Epithelial cell of prostate (primary cell): ENCODE results near the gene AMOTL1.

Experiments
- DNase-seq: peaks from one replicate; pipeline ENCODE4 v3.0.0-alpha.2; 2011; ENCODE audit warnings: low read depth, low spot score
- H3K27ac ChIP-seq: fragments of 450-650 bp; 2 replicates; pipeline ENCODE4 v1.5.1; 2017; ENCODE audit warnings: mild to moderate bottlenecking

The AMOTL1 gene

GRCh38 chr11:94814272-94814976 is 46.3 kb downstream of the AMOTL1 start:
- DNase-seq, result no peak

GRCh38 chr11:94815705-94816344 is 47.7 kb downstream of the AMOTL1 start:
- DNase-seq, result no peak
- no peak overlapping the region for H3K27ac ChIP-seq

More at GRCh38 chr11:94814272-94814976, 46.3 kb downstream of the AMOTL1 start:
- H3K27ac ChIP-seq, result no peak overlapping the region

GRCh38 chr11:94820480-94820879 is 52.3 kb downstream of the AMOTL1 start:
- H3K27ac ChIP-seq, result peak overlapping the region; percentile 11
- no peak for DNase-seq

GRCh38 chr11:94821439-94821838 is 53.3 kb downstream of the AMOTL1 start:
- no peak for DNase-seq
- no peak overlapping the region for H3K27ac ChIP-seq

GRCh38 chr11:94822080-94822479 is 53.9 kb downstream of the AMOTL1 start:
- DNase-seq, result no peak

GRCh38 chr11:94823102-94823732 is 55.1 kb downstream of the AMOTL1 start:
- no peak for DNase-seq
- peak overlapping the region; percentile 5 for H3K27ac ChIP-seq

More at GRCh38 chr11:94822080-94822479, 53.9 kb downstream of the AMOTL1 start:
- no peak overlapping the region for H3K27ac ChIP-seq

- H3K27ac ChIP-seq, result no peak overlapping the region
- DNase-seq, result no peak
These were observed 56.9 kb downstream of the AMOTL1 start for GRCh38 chr11:94825031-94825430.

- DNase-seq, result no peak
These were observed 57.3 kb downstream of the AMOTL1 start for GRCh38 chr11:94825481-94825880.

GRCh38 chr11:94826415-94826814 is 58.3 kb downstream of the AMOTL1 start:
- no peak overlapping the region for H3K27ac ChIP-seq
- DNase-seq, result no peak

More at GRCh38 chr11:94825481-94825880, 57.3 kb downstream of the AMOTL1 start:
- H3K27ac ChIP-seq, result peak overlapping the region; percentile 7

GRCh38 chr11:94828088-94828487 is 59.9 kb downstream of the AMOTL1 start:
- H3K27ac ChIP-seq, result no peak overlapping the region
- no peak for DNase-seq

GRCh38 chr11:94830722-94831510 is 62.8 kb downstream of the AMOTL1 start:
- no peak for DNase-seq
- peak overlapping the region; percentile 14 for H3K27ac ChIP-seq

- H3K27ac ChIP-seq, result peak overlapping the region; percentile 14
- DNase-seq, result no peak
These were observed 63.4 kb downstream of the AMOTL1 start for GRCh38 chr11:94831529-94831928.

- peak overlapping the region; percentile 14 for H3K27ac ChIP-seq
These were observed 64.6 kb downstream of the AMOTL1 start for GRCh38 chr11:94832604-94833235.

GRCh38 chr11:94834911-94835593 is 66.9 kb downstream of the AMOTL1 start:
- peak overlapping the region; percentile 1 for H3K27ac ChIP-seq
- DNase-seq, result no peak

More at GRCh38 chr11:94832604-94833235, 64.6 kb downstream of the AMOTL1 start:
- no peak for DNase-seq

GRCh38 chr11:94835594-94835927 is 67.4 kb downstream of the AMOTL1 start:
- no peak overlapping the region for H3K27ac ChIP-seq
- no peak for DNase-seq

GRCh38 chr11:94837317-94837716 is 69.2 kb downstream of the AMOTL1 start:
- no peak overlapping the region for H3K27ac ChIP-seq
- no peak for DNase-seq

GRCh38 chr11:94838027-94838731 is 70.0 kb downstream of the AMOTL1 start:
- DNase-seq, result no peak
- no peak overlapping the region for H3K27ac ChIP-seq

- no peak for DNase-seq
- no peak overlapping the region for H3K27ac ChIP-seq
These were observed 72.1 kb downstream of the AMOTL1 start for GRCh38 chr11:94840209-94840608.

GRCh38 chr11:94844031-94844430 is 75.9 kb downstream of the AMOTL1 start:
- H3K27ac ChIP-seq, result peak overlapping the region; percentile 46
- no peak for DNase-seq
